GM12875 (cell line): ENCODE measurements around the gene RFXANK.
"Not testable (repeated sequence)": the region's sequence is repeated elsewhere in the genome, so short reads cannot be mapped to it uniquely, and the experiment has no call there.

Experiments used
- H3K4me3 ChIP-seq: one replicate; pipeline ENCODE4 v1.5.1; 2011; ENCODE audit warnings: low read depth, low read length, control low read depth
- CTCF ChIP-seq: IDR thresholded peaks from 2 replicates; pipeline ENCODE4 v1.5.1; 2011; ENCODE audit warnings: low read depth, mild to moderate bottlenecking, control low read depth, inconsistent platforms, low read length, moderate library complexity, borderline replicate concordance; ENCODE audit not compliant: insufficient read depth

RFXANK gene

GRCh38 chr19:19170053-19170872, 21.8 kb upstream of the RFXANK start, which contains the start of gene MEF2B:
TSS of gene MEF2B (minus strand) at chr19:19170263. CDS start at chr19:19150735, 19,528 bp downstream.
- peak within 1 kb of the TSS; percentile 57 for H3K4me3 ChIP-seq
- no peak for TF ChIP-seq CTCF

- TF ChIP-seq CTCF, result no peak
- H3K4me3 ChIP-seq, result no peak overlapping the region
Observed at GRCh38 chr19:19170873-19171672, 21.0 kb upstream of the RFXANK start.

- no peak for TF ChIP-seq CTCF
- H3K4me3 ChIP-seq, result no peak overlapping the region
Observed at GRCh38 chr19:19171821-19172532, 20.1 kb upstream of the RFXANK start.

GRCh38 chr19:19173243-19173642, 18.8 kb upstream of the RFXANK start:
- not testable (repeated sequence) for H3K4me3 ChIP-seq

GRCh38 chr19:19176950-19177349, 15.1 kb upstream of the RFXANK start:
- TF ChIP-seq CTCF, result no peak
- no peak overlapping the region for H3K4me3 ChIP-seq

- TF ChIP-seq CTCF, result no peak
- H3K4me3 ChIP-seq, result no peak overlapping the region
Observed at GRCh38 chr19:19179548-19180441, 12.3 kb upstream of the RFXANK start.

GRCh38 chr19:19181488-19181998, 10.5 kb upstream of the RFXANK start:
- H3K4me3 ChIP-seq, result no peak overlapping the region
- no peak for TF ChIP-seq CTCF
